HepG2 (cell line): ENCODE measurements around the gene NDUFAF3. TPM values are rescaled to one million over a fixed set of nuclear protein-coding genes. Genes with fewer than 3 reads are reported as not detected.

Source experiments
- AGO2 ChIP-seq: fragments of 200-400 bp; formaldehyde crosslinking; optimal IDR thresholded peaks from 2 replicates; pipeline ENCODE3; 2017; ENCODE audit warnings: mild to moderate bottlenecking, low read depth, low read length, moderate library complexity
- CREBL2 ChIP-seq: sonication (generic); formaldehyde crosslinking; IDR thresholded peaks from 2 replicates; pipeline ENCODE4 v1.8.1; 2023; ENCODE audit warnings: missing genetic modification reagents, mild to moderate bottlenecking, borderline replicate concordance
- EP300 ChIP-seq, 3 experiments: sonication (generic) in 1 of 3; formaldehyde crosslinking in 1 of 3; IDR thresholded peaks; 2 replicates each; pipeline versions ENCODE4 v1.5.1 to v1.6.1; 2011 to 2020; ENCODE audit warnings: low read depth in 2 of 3, low read length in 2 of 3, borderline replicate concordance in 1 of 3, improper control_type of control experiment in 1 of 3, mild to moderate bottlenecking in 1 of 3, missing genetic modification reagents in 1 of 3, moderate library complexity in 1 of 3
- HOMEZ ChIP-seq: IDR thresholded peaks from 2 replicates; pipeline ENCODE4 v1.6.1; 2016; ENCODE audit warnings: low read depth
- IRF2 ChIP-seq: IDR thresholded peaks from 2 replicates; pipeline ENCODE4 v1.6.1; 2018; ENCODE audit warnings: missing genetic modification reagents, missing compliant biosample characterization
- ISL2 ChIP-seq: sonication (generic); formaldehyde crosslinking; IDR thresholded peaks from 2 replicates; pipeline ENCODE4 v1.5.0; 2020; ENCODE audit warnings: missing genetic modification reagents
- KLF12 ChIP-seq: sonication (generic); formaldehyde crosslinking; IDR thresholded peaks from 2 replicates; pipeline ENCODE4 v1.4.0; 2020; ENCODE audit warnings: missing genetic modification reagents, borderline replicate concordance
- MAZ ChIP-seq, 2 experiments: sonication (generic) in 1 of 2; formaldehyde crosslinking in 1 of 2; IDR thresholded peaks; 2 replicates each; pipeline versions ENCODE4 v1.5.0 to v1.6.1; 2012 to 2020; ENCODE audit warnings: low read depth in 2 of 2, mild to moderate bottlenecking in 2 of 2, borderline replicate concordance in 1 of 2, improper control_type of control experiment in 1 of 2, low read length in 1 of 2, missing genetic modification reagents in 1 of 2, moderate library complexity in 1 of 2
- PHF20 ChIP-seq: sonication (generic); formaldehyde crosslinking; IDR thresholded peaks from 2 replicates; pipeline ENCODE4 v1.5.0; 2020; ENCODE audit warnings: mild to moderate bottlenecking, missing genetic modification reagents
- SP1 ChIP-seq, 2 experiments: fragments of 450-650 bp in 1 of 2; sonication (generic) in 1 of 2; formaldehyde crosslinking in 1 of 2; IDR thresholded peaks; 2 replicates each; pipeline versions ENCODE4 v1.4.0 to v1.6.1; 2016 to 2020; ENCODE audit warnings: missing genetic modification reagents in 1 of 2
- ZBTB38 ChIP-seq: sonication (generic); formaldehyde crosslinking; IDR thresholded peaks from 2 replicates; pipeline ENCODE4 v1.5.1; 2020; ENCODE audit warnings: mild to moderate bottlenecking, missing genetic modification reagents
- ZFP37 ChIP-seq: sonication (generic); formaldehyde crosslinking; IDR thresholded peaks from 2 replicates; pipeline ENCODE4 v1.4.0; 2020; ENCODE audit warnings: missing genetic modification reagents, borderline replicate concordance
- ZNF225 ChIP-seq: sonication (generic); formaldehyde crosslinking; IDR thresholded peaks from 2 replicates; pipeline ENCODE4 v1.4.0; 2020; ENCODE audit warnings: mild to moderate bottlenecking, missing genetic modification reagents
- ZNF318 ChIP-seq: sonication (generic); formaldehyde crosslinking; IDR thresholded peaks from 2 replicates; pipeline ENCODE4 v1.4.0; 2020; ENCODE audit warnings: mild to moderate bottlenecking, missing genetic modification reagents
- ZNF704 ChIP-seq: sonication (generic); formaldehyde crosslinking; IDR thresholded peaks from 2 replicates; pipeline ENCODE4 v1.8.1; 2023; ENCODE audit warnings: mild to moderate bottlenecking, inconsistent platforms, moderate library complexity, missing genetic modification reagents, borderline replicate concordance
- ZSCAN29 ChIP-seq: sonication (generic); formaldehyde crosslinking; conservative IDR thresholded peaks from 2 replicates; pipeline ENCODE4 v1.4.0; 2020; ENCODE audit warnings: mild to moderate bottlenecking, missing genetic modification reagents
- polyA plus RNA-seq, 8 experiments: library from polyadenylated mRNA; depleted of rRNA in 3 of 8; stranded (reverse) in 7 of 8; unstranded in 1 of 8; fragments of >200 nt; fragmentation: Illumina TruSeq in 4 of 8; extraction: Trizol in 4 of 8; gene quantifications; 2 replicates each; pipeline versions ENCODE4 v1.2.1 to v1.2.3, GENCODE V29; 2011 to 2016; ENCODE audit warnings: low read depth in 4 of 8, missing spikeins in 1 of 8, mixed read lengths in 1 of 8; ENCODE audit not compliant: insufficient read depth in 1 of 8
- total RNA-seq, 5 experiments: library from RNA; depleted of rRNA; stranded (reverse); fragments of >200 nt; fragmentation: Illumina TruSeq; extraction: Trizol; gene quantifications; 2 replicates each; pipeline ENCODE4 v1.2.3, GENCODE V29; 2016; ENCODE audit warnings: low read depth in 1 of 5

The NDUFAF3 gene
- total and polyA plus RNA-seq, 2 of the 13 experiments (the other 11 are each of a cell fraction or from before 2014, with no cell fraction given), result 39.0 to 50.0 TPM

GRCh38 chr3:49021213-49021812 is 608 bp upstream of the NDUFAF3 start (continued):
- TF ChIP-seq ZNF225 (CRISPR knock-in tag) (peak; percentile 57; the same call in 1 of the 2 replicates), MAZ (IDR thresholded peaks at IDR 0.05; ENCODE audit: borderline replicate concordance, low read depth, low read length) (no peak), MAZ (CRISPR knock-in tag; IDR thresholded peaks at IDR 0.05; ENCODE audit: low read depth) (peak; percentile 22; the same call in 1 of the 2 replicates), ZFP37 (CRISPR knock-in tag) (peak; percentile 49; the same call in 1 of the 2 replicates), EP300 (IDR thresholded peaks at IDR 0.05; ENCODE audit: low read depth in 2 of 2, low read length in 2 of 2) (no peak), EP300 (CRISPR knock-in tag; IDR thresholded peaks at IDR 0.05; ENCODE audit: borderline replicate concordance) (no peak), KLF12 (CRISPR knock-in tag) (peak; percentile 98; the same call in 1 of the 2 replicates), ISL2 (peak; percentile 60; the same call in 1 of the 2 replicates), SP1 (IDR thresholded peaks at IDR 0.05) (no peak), SP1 (CRISPR knock-in tag; IDR thresholded peaks at IDR 0.05) (peak; percentile 83), ZNF704 (peak; percentile 68), HOMEZ (CRISPR knock-in tag) (0 out of 2 replicates have a peak, but pooled peaks have one; percentile 4), AGO2 (peak; percentile 81), ZSCAN29 (CRISPR knock-in tag) (peak; percentile 86), CREBL2 (CRISPR knock-in tag) (0 out of 2 replicates have a peak, but pooled peaks have one; percentile 13), ZNF318 (CRISPR knock-in tag) (0 out of 2 replicates have a peak, but pooled peaks have one; percentile 67), IRF2 (CRISPR knock-in tag) (peak; percentile 80), PHF20 (CRISPR knock-in tag) (peak; percentile 56; the same call in 1 of the 2 replicates), ZBTB38 (CRISPR knock-in tag) (peak; percentile 46; the same call in 1 of the 2 replicates)
